AG08396 (cell line): Measurements from ENCODE around the gene PATJ.
"Not testable (repeated sequence)": the region's sequence is repeated elsewhere in the genome, so short reads cannot be mapped to it uniquely, and the experiment has no call there.

ENCODE experiments used
- DNase-seq: peaks from one replicate; pipeline ENCODE4 v3.0.0; 2012; ENCODE audit warnings: low spot score, mixed read lengths

Gene PATJ

GRCh38 chr1:62175568-62176179 is 433.4 kb downstream of the PATJ start:
- peak; percentile 29 for DNase-seq

- DNase-seq: no peak
These were observed 434.5 kb downstream of the PATJ start for GRCh38 chr1:62176597-62177312.

GRCh38 chr1:62177621-62178020 is 435.3 kb downstream of the PATJ start:
- no peak for DNase-seq

- no peak for DNase-seq
These were observed 436.1 kb downstream of the PATJ start for GRCh38 chr1:62178372-62178771.

GRCh38 chr1:62180054-62180453 is 437.8 kb downstream of the PATJ start:
- DNase-seq: not testable (repeated sequence)

GRCh38 chr1:62180639-62181038 is 438.4 kb downstream of the PATJ start:
- DNase-seq: no peak

- DNase-seq: no peak
These were observed 439.3 kb downstream of the PATJ start for GRCh38 chr1:62181532-62181931.

- not testable (repeated sequence) for DNase-seq
These were observed 439.9 kb downstream of the PATJ start for GRCh38 chr1:62182157-62182556.

GRCh38 chr1:62183164-62184020 is 441.1 kb downstream of the PATJ start:
- DNase-seq: not testable (repeated sequence)

- DNase-seq: no peak
These were observed 442.1 kb downstream of the PATJ start for GRCh38 chr1:62184336-62184735.

GRCh38 chr1:62185233-62185632 is 443.0 kb downstream of the PATJ start:
- not testable (repeated sequence) for DNase-seq

- DNase-seq: no peak
These were observed 443.4 kb downstream of the PATJ start for GRCh38 chr1:62185677-62186076.

GRCh38 chr1:62187548-62187947 is 445.3 kb downstream of the PATJ start:
- no peak for DNase-seq

- DNase-seq: no peak
These were observed 445.8 kb downstream of the PATJ start for GRCh38 chr1:62188111-62188510.

- DNase-seq: no peak
These were observed 452.6 kb downstream of the PATJ start, which contains the start of gene L1TD1 for GRCh38 chr1:62194651-62195544. L1TD1 (plus strand) TSS chr1:62194849; CDS start chr1:62206629, 11,780 bp downstream.

- DNase-seq: no peak
These were observed 453.9 kb downstream of the PATJ start for GRCh38 chr1:62196086-62196690.

GRCh38 chr1:62198069-62198780 is 455.9 kb downstream of the PATJ start:
- DNase-seq: no peak

- DNase-seq: no peak
These were observed 456.5 kb downstream of the PATJ start for GRCh38 chr1:62198781-62199125.

GRCh38 chr1:62207187-62207586 is 464.9 kb downstream of the PATJ start:
- no peak for DNase-seq

- no peak for DNase-seq
These were observed 465.8 kb downstream of the PATJ start for GRCh38 chr1:62208087-62208486.

- no peak for DNase-seq
These were observed 466.7 kb downstream of the PATJ start for GRCh38 chr1:62208970-62209369.
